Measurements from ENCODE around the gene FMN1. TPM values are rescaled to one million over a fixed set of nuclear protein-coding genes. Genes with fewer than 3 reads are reported as not detected.

FMN1 gene
- total and polyA plus RNA-seq, 2 of the 13 experiments (the other 11 are each of a cell fraction or from before 2014, with no cell fraction given): 0.20 to 0.60 TPM

- no peak for TF ChIP-seq BCL6 (CRISPR knock-in tag; IDR thresholded peaks at IDR 0.05)
- no peak for TF ChIP-seq NR2C2 (CRISPR knock-in tag; IDR thresholded peaks at IDR 0.05; ENCODE audit: borderline replicate concordance)
- no peak for TF ChIP-seq ZSCAN9 (CRISPR knock-in tag; IDR thresholded peaks at IDR 0.05; ENCODE audit: borderline replicate concordance)
- no peak for TF ChIP-seq ZNF17 (CRISPR knock-in tag; IDR thresholded peaks at IDR 0.05)
Measured at GRCh38 chr15:32825219-32825618, 369.3 kb downstream of the FMN1 start (continued).

- Histone ChIP-seq H3K9me3 (ENCODE audit: low read length) (no peaks in the 10 kb centered on the region), H3K4me3 (replicated peaks in 1 of 3; ENCODE audit: insufficient read depth in 1 of 3, low read depth in 2 of 3, low read length in 3 of 3) (no peak overlapping the region), H4K20me1 (ENCODE audit: insufficient read depth, low read length) (no peaks in the 10 kb centered on the region), H3K27me3 (ENCODE audit: control insufficient read depth in 1 of 2, insufficient read depth in 2 of 2, low read length in 2 of 2) (no peaks in the 10 kb centered on the region), H3K36me3 (replicated peaks in 1 of 2; ENCODE audit: control insufficient read depth in 1 of 2, insufficient read depth in 2 of 2, low read length in 2 of 2) (no peaks in the 10 kb centered on the region), H3K4me2 (ENCODE audit: low read depth, low read length) (no peak overlapping the region), H3K9ac (ENCODE audit: insufficient read depth, low read depth, low read length) (no peak overlapping the region), H3K79me2 (ENCODE audit: insufficient read depth, low read length) (no peaks in the 10 kb centered on the region), H2AFZ (ENCODE audit: low read length) (no peak overlapping the region), H3K4me1 (ENCODE audit: insufficient read depth, low read length) (no peaks in the 10 kb centered on the region), H3K27ac (ENCODE audit: extremely low read length, insufficient read depth, low read length) (no peak overlapping the region)
- in situ Hi-C loops (cut with HindIII; ENCODE audit: extremely low pct_ligation_motif_present, low pct_unique_long_range_greater_than_20kb): no loop called here
- ChIA-PET POLR2A (no interaction called here), CTCF (ENCODE audit: low intra/inter-chr PET ratio, low total read pairs) (no interaction called here)
- no TSS peak for BruUV-seq (replicated peaks)
- WGBS (ENCODE audit: low lambda C conversion rate): 46% methylated on average over 5 of the region's 5 CpGs
- FAIRE-seq: no peak
- peak; percentile 28 for DNase-seq (ENCODE audit: low spot score)
- no peak for ATAC-seq
- intact Hi-C loops (cut with micrococcal nuclease; ENCODE audit: unreplicated experiment): no loop called here
- TF ChIP-seq FOSL2 (CRISPR knock-in tag; IDR thresholded peaks at IDR 0.05): peak; percentile 28; the same call in 1 of the 2 replicates
- TF ChIP-seq HINFP (CRISPR knock-in tag; IDR thresholded peaks at IDR 0.05; ENCODE audit: low read depth): no peak
- TF ChIP-seq ZNF18 (CRISPR knock-in tag; IDR thresholded peaks at IDR 0.05; ENCODE audit: insufficient replicate concordance): no peak
Measured at GRCh38 chr15:32824777-32825176, 369.7 kb downstream of the FMN1 start.

Measured in HepG2 (cell line).